GM19324 (cell line): ENCODE data around the gene C1QTNF1.

Experiments
- ATAC-seq: cut with Tn5 transposase; IDR thresholded peaks from one replicate; pipeline ENCODE4 v1.9.1; 2021; ENCODE audit warnings: mild to moderate bottlenecking, moderate library complexity; ENCODE audit not compliant: unreplicated experiment, low FRiP score

Gene C1QTNF1

DNA sequence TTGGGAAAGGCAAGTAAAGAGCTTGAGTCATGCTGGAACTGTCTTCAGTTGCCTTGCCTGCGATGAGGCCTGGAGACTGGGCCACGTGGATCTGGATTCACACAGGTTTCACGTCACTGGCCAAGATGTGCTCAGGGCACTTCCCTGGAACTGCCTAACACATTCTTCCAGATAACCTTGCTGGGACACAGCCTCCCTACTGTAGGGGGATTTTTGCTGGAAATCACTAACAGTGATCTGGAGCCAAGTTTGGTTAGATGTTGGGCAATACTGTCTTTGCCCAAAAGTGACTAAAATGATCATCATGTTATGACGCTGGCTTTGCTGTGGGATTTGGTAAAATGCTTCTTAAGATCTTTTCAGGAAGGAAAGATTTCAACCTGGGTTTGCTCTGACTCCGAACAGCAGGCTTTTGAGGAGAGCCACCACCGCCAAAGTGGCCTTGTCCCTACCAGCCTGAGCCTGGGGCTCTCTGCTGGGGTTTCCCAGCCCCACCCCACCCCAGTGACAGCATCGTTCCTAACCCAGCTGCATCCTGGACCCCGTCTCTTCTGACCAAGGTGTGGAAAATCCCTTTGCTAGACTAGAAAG lies 14.7 kb downstream of the C1QTNF1 start:
- ATAC-seq, result no peak

DNA sequence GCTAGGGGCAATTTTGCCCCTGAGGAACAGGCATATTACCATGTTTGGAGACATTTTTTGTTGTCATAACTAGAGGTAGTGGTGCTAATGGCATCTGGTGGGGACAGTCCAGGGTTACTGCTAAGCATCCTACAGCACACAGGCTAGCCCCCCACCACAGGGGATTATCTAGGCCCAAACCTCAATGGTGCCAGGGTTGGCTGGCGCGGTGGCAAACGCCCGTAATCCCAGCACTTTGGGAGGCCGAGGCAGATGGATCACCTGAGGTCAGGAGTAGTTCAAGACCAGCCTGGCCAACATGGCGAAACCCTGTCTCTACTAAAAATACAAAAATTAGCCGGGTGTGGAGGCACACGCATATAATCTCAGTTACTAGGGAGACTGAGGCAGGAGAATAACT lies 15.2 kb downstream of the C1QTNF1 start:
- ATAC-seq, result no peak

DNA sequence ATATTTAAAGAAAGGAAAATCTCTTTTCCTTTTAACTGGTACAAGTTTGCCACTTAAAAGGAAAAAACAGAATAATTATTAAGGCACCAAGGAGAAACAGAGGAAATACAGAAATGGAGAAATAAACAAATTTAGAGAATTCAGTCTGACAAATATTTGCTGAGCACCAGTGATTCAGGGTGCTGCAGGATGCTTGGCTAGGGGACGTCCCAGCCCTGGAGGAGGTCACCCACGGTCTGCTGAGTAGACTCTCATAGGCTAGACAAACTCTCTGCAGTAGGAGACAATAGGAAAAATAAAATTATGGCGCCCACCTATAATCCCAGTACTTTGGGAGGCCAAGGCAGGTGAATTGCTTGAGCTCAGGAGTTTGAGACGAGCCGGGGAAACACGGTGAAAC lies 15.9 kb downstream of the C1QTNF1 start:
- ATAC-seq, result no peak

DNA sequence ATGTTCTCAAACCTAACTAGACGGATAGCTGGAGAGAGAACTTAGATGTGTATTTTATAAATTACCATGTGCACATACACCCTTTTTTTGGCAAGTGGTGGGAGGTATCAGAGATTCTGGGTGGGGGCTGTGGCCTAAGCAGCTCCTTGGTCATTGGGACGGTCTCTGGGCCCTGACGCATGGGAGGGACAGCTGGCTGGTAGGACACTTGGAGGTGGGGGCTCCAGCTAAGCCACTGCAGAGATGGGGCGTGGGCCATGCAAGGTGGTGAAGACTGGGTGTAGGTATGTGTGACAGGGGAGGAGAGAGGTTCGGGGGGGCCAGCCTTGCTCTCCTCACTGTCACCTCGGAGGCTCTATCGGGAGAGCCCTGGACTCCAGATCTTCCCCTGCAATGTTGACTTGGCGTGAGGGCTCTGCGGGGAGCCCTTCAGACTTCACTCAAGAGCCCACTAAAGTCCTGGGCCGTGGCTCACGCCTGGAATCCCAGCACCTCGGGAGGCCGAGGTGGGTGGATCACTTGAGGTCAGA lies 17.1 kb downstream of the C1QTNF1 start:
- no peak for ATAC-seq

DNA sequence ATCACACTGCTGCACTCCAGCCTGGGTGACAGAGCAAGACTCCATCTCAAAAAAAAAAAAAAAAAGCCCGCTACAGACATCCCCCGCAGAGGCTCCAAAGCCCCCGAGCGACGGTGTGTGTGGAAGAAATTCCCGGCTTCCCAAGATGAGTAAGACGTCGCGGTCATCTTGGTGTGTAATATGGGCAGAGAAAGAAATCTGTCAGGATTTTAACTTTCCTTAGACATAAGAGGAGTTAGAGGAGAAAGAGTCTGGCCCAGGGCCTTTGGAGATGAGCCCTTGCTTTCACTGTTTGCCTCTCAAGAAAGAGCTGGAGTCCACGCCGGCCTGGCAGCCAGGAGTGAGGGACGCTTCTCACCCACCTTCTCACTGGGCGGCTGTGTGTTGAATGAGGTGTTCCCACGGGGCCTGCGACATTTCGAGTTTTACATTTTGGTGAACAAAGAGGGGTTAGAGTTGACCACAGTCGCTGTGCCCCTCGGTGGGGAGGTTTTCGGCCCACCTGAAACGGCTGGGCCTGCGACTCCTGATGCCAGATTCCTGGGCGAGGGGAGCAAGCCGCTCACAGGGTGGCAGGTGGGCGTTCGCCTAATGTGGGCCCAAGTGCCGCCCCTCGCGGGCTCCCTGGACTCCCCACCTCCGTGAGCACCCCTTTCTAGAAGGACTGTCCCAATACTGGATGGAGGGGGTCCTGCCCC lies 17.9 kb downstream of the C1QTNF1 start:
- ATAC-seq, result no peak

DNA sequence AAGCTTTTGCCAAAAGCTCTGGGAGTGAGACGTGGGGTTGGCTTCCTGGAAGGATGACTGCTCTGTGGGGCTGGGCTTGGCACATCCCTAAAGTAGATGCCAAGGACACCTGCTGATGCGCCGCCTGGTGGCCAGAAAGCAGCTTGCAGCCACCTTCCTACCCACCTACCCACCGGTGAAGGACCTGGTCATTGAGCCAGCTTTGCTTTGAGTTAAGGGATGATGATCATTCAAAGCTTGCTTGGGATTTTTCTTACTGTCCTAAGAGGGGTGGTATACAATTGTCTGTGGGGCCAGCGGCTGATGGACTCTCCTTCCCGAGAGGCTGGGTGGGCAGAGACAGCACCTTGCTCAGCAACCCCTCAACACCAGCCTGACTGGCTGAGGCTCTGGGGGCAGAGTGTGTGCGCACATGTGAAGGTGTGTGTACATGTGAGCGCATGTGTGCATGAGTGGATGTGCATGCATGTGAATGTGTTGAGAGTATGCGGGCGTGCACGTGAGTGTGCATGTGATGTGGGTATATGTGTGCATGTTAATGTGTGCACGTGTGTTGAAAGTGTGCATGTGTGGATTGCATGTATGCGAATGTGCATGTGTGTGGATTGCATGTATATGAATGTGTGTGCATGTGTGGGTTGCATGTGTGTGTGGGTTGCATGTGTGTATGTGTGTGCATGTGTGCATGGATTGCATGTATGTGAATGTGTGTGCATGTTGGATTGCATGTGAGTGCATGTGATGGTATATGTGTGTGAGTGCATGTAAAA lies 18.6 kb downstream of the C1QTNF1 start:
- no peak for ATAC-seq

DNA sequence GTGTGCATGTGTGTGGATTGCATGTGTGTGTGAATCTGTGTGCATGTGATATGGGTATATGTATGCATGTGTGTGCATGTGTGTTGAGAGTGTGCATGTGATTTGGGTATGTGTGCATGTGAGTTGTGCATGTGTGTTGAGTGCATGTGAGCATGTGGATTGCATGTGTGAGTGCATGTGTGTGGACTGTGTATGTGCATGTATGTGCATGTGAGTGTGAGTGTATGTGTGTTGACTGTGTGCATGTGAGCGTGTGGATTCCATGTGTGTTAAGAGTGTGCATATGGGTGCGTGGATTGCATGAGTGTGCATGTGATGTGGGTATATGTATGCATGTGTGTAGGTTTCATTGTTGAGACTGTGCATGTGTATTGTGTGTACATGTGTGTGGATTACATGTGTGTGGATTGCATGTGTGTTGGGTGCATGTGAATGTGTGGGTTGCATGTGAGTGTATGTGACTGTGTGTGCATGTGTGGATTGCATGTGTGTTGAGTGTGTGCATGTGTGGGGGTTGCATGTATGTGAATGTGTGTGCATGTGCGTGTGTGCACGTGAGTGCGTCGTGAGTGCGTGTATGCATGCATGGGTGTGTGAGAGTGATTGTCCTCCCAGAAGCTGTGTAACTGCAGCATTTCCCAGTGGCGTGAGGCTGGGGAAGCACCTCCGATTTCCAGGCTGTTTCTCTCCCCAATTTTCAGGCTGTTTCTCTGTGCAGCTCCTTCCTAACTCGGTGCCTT lies 19.4 kb downstream of the C1QTNF1 start:
- no peak for ATAC-seq

DNA sequence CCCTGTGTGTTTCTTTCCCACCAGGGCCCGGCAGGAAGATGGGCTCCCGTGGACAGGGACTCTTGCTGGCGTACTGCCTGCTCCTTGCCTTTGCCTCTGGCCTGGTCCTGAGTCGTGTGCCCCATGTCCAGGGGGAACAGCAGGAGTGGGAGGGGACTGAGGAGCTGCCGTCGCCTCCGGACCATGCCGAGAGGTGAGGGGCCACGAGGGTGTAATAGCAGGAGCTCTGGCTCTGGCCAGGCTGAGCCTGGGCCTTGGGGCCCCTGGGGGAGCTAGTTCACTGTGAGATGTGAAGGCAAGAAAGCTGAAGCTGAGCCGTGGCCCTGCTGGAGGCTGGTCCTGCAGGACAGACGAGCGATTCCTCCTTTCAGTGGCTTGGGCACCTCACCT lies 20.0 kb downstream of the C1QTNF1 start:
- no peak for ATAC-seq

DNA sequence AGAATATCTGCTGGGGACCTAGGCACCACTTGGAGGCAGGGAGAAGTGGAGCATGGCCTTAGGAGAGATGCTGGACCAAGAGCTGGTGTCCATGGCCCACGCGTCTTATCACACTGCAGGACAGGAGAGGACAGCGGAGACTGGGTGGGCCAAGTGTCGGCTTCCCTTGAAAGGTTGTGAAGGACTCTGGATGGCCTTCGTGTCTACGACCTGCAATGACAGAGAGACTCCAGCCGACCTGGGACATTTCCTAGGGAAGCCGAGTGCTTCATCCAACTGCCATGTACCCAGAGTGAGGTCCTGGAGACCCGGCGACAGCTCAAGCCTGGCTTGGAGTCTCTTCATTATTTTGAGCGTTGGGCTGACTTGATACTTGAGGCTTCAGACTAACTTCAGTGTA lies 20.5 kb downstream of the C1QTNF1 start:
- no peak for ATAC-seq

DNA sequence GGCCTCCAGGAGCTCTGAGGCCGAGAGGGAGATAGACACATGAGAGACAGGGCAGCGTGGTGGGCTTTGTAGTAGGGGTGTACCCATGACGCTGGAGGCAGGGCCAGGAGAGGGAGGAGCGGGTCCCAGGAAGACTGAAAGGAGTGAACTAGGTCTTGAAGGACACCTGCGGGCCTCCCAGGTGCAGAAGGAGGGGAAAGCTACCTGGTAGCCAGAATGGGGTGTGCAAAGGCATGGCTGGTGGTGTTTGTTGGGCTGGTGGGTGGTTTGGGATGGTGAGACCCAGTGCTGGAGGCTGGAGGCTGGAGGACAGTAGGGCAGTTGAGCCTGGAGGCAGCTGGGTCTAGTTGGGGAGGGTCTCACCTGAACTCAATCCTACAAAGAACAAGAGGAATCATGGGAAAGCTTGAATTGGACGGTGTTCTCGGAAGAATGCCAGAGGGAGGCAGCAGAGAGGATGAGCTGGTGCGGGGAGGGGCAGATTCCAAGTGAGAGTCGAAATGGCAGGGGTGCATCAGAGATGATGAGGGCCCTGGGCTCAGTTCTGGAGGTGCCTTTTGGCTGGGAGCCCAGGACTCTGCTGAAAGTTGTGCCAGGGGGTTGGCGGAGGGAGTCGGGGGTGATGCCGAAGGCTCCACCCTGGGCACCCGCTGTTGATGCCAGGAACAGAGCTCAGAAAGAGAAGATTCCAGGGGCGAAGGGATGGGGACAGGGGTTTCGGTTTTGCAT lies 21.2 kb downstream of the C1QTNF1 start:
- ATAC-seq, result no peak

DNA sequence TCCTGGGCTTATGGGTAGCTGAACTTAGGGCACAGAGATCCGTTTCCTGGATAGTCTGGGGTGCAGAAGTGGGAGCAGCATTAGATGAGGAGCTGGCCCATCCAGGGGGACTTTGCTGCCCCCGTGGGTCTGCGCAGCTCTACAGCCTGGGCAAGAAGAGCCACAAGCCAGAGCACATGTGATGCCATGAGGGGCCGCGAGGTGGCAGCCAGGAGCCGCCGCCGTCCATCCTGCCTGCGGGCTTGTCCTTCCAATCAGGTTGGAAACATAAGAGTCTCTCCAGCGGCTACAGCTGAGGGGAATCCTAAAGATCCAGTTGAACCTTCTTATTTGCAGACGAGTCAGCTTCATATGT lies 21.9 kb downstream of the C1QTNF1 start:
- peak; percentile 46 for ATAC-seq

DNA sequence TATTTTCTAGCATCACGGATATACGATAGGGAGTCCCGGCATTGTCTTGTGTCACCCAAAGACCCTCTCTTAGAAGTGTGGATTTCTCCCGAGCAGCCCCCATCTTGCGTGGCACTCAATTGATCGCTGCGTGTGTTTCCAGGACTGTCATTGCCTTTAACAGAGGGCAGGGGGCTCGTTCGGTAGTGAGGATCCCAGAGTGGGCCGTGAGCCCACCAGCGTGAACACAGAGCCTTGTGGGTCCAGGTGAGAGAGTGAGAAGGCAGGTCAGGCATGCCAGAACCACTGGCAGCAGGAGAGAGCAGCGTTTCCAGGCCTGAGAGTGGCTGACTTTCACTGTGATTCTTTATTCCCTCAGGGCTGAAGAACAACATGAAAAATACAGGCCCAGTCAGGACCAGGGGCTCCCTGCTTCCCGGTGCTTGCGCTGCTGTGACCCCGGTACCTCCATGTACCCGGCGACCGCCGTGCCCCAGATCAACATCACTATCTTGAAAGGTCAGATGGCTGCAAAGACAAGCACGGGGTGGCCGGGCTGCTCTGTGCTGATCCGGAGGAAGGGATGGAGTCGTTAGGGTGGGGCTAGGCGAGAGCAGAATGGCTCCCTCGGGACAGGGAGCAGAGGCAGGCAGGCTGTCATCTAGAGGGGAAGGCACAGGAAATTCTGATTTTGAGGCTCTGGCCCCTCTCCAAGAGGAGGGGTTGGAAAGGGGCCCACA lies 22.4 kb downstream of the C1QTNF1 start:
- no peak for ATAC-seq

DNA sequence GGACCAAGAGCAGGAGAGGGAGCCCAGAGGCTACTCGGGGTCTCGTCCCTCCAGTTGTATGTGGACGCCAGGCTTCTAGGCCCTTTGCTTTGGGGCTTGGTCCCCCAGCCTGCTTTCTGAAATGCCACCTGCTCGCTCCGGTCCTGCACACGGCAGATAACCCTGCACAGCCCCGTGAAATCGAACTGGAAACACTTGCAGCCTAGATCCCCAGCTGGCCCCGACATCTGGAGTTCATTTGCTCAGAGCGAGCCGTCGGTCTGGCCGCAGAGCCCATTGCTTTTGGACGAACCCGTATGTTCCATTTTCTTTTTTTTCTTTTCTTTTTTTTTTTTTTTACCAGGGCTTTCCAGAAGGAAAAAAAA lies 22.9 kb downstream of the C1QTNF1 start:
- no peak for ATAC-seq

DNA sequence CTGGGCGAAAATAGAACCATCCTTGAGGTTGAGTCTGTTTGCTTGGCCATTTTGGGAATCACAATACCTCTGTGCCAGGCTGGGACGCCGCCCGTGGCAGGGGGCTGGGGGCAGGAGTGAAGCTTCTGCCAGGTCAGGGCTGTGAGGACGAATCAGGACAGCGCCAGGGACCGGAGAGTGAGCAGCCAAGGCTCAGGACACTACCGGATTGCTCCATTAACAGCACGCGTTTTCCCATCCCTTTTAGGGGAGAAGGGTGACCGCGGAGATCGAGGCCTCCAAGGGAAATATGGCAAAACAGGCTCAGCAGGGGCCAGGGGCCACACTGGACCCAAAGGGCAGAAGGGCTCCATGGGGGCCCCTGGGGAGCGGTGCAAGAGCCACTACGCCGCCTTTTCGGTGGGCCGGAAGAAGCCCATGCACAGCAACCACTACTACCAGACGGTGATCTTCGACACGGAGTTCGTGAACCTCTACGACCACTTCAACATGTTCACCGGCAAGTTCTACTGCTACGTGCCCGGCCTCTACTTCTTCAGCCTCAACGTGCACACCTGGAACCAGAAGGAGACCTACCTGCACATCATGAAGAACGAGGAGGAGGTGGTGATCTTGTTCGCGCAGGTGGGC lies 23.4 kb downstream of the C1QTNF1 start:
- ATAC-seq, result no peak

DNA sequence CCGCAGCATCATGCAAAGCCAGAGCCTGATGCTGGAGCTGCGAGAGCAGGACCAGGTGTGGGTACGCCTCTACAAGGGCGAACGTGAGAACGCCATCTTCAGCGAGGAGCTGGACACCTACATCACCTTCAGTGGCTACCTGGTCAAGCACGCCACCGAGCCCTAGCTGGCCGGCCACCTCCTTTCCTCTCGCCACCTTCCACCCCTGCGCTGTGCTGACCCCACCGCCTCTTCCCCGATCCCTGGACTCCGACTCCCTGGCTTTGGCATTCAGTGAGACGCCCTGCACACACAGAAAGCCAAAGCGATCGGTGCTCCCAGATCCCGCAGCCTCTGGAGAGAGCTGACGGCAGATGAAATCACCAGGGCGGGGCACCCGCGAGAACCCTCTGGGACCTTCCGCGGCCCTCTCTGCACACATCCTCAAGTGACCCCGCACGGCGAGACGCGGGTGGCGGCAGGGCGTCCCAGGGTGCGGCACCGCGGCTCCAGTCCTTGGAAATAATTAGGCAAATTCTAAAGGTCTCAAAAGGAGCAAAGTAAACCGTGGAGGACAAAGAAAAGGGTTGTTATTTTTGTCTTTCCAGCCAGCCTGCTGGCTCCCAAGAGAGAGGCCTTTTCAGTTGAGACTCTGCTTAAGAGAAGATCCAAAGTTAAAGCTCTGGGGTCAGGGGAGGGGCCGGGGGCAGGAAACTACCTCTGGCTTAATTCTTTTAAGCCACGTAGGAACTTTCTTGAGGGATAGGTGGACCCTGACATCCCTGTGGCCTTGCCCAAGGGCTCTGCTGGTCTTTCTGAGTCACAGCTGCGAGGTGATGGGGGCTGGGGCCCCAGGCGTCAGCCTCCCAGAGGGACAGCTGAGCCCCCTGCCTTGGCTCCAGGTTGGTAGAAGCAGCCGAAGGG lies 24.2 kb downstream of the C1QTNF1 start:
- no peak for ATAC-seq

DNA sequence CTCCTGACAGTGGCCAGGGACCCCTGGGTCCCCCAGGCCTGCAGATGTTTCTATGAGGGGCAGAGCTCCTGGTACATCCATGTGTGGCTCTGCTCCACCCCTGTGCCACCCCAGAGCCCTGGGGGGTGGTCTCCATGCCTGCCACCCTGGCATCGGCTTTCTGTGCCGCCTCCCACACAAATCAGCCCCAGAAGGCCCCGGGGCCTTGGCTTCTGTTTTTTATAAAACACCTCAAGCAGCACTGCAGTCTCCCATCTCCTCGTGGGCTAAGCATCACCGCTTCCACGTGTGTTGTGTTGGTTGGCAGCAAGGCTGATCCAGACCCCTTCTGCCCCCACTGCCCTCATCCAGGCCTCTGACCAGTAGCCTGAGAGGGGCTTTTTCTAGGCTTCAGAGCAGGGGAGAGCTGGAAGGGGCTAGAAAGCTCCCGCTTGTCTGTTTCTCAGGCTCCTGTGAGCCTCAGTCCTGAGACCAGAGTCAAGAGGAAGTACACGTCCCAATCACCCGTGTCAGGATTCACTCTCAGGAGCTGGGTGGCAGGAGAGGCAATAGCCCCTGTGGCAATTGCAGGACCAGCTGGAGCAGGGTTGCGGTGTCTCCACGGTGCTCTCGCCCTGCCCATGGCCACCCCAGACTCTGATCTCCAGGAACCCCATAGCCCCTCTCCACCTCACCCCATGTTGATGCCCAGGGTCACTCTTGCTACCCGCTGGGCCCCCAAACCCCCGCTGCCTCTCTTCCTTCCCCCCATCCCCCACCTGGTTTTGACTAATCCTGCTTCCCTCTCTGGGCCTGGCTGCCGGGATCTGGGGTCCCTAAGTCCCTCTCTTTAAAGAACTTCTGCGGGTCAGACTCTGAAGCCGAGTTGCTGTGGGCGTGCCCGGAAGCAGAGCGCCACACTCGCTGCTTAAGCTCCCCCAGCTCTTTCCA lies 25.1 kb downstream of the C1QTNF1 start:
- ATAC-seq, result no peak

DNA sequence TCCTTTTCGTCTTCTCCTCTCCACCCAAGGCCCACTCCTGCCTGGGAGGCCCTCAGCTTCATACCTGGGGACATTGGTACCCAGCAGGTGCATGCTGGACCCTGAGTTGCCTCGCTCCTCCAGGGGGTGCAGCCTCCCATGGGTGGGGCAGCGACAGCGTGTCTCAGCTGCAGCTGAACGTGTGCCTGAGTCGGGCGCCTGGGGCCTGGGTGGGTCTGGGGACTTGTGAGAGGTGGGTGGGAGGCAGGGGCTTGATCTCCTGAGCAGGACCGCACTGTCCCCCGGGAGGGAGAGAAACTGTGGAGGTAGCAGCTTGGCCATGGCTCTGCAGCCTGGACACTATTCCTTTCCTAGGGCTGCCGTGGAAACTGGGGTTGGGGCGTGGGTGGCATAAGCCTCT lies 25.9 kb downstream of the C1QTNF1 start:
- ATAC-seq, result no peak
